A549 (cell line): ENCODE results near the gene GSKIP. TPM values are rescaled to one million over a fixed set of nuclear protein-coding genes. Genes with fewer than 3 reads are reported as not detected.

Experiments
- ATAC-seq, 2 experiments: fragments of 200-7000 bp in 1 of 2; fragments of >200 bp in 1 of 2; cut with Nextera tagmentation in 1 of 2; cut with Tn5 transposase in 1 of 2; 3 replicates each; pipeline versions ENCODE4 v1.8.0 to v1.9.1; 2018 to 2020; ENCODE audit warnings: mild to moderate bottlenecking in 1 of 2, moderate library complexity in 1 of 2
- CTCF ChIA-PET: fragments of 300-600 bp; sonication (Branson Sonifier 250); formaldehyde crosslinking; extraction: SDS; loops from one replicate; lab custom pipeline; 2021; ENCODE audit warnings: antibody characterized with exemption, inconsistent platforms; lab: Yijun Ruan, JAX
- POLR2A ChIA-PET: fragments of 350-600 bp; formaldehyde crosslinking; extraction: SDS; loops from one replicate; lab custom pipeline; 2021; ENCODE audit warnings: antibody characterized with exemption, inconsistent platforms; lab: Yijun Ruan, JAX
- DNase-seq, 2 experiments: peaks; one replicate each; pipeline versions ENCODE4 v3.0.0 to v3.0.0-alpha.2; 2011 to 2016; ENCODE audit warnings: low read depth in 1 of 2, low spot score in 1 of 2
- FAIRE-seq: peaks from 2 replicates; lab custom pipeline; 2011; peaks lifted over from hg19 to GRCh38; lab: Jason Lieb, UNC
- H3K27ac ChIP-seq, 2 experiments: fragments of >200 bp; sonication (Bioruptor Twin); formaldehyde crosslinking; 3 replicates each; pipeline ENCODE4 v1.5.1; 2016 to 2017
- H3K4me1 ChIP-seq: fragments of >200 bp; sonication (Bioruptor Twin); formaldehyde crosslinking; 3 replicates; pipeline ENCODE4 v1.6.1; 2016
- H3K4me2 ChIP-seq: fragments of >200 bp; sonication (Bioruptor Twin); formaldehyde crosslinking; 3 replicates; pipeline ENCODE4 v1.6.1; 2016
- H3K4me3 ChIP-seq: fragments of >200 bp; sonication (Bioruptor Twin); formaldehyde crosslinking; 3 replicates; pipeline ENCODE4 v1.5.1; 2016
- H3K9me3 ChIP-seq: fragments of >200 bp; sonication (Bioruptor Twin); formaldehyde crosslinking; 3 replicates; pipeline ENCODE4 v1.6.1; 2016
- EHMT2 ChIP-seq: fragments of 200-600 bp; sonication (generic); IDR thresholded peaks from 2 replicates; pipeline ENCODE4 v1.6.1; 2016; ENCODE audit warnings: antibody characterized with exemption, low read depth, mild to moderate bottlenecking, moderate library complexity
- FOSL2 ChIP-seq, 2 experiments: fragments of 450-650 bp in 1 of 2; fragments of >200 bp in 1 of 2; sonication (Bioruptor Twin) in 1 of 2; formaldehyde crosslinking; IDR thresholded peaks; 2 replicates each; pipeline versions ENCODE4 v1.5.0 to v1.6.1; 2016 to 2020; ENCODE audit warnings: mild to moderate bottlenecking in 1 of 2, moderate library complexity in 1 of 2
- HDAC2 ChIP-seq: fragments of 200-600 bp; sonication (generic); IDR thresholded peaks from 2 replicates; pipeline ENCODE4 v1.6.1; 2016
- HOXB13 ChIP-seq: fragments of 250-450 bp; sonication (Bioruptor Pico); IDR thresholded peaks from 2 replicates; pipeline ENCODE4 v1.5.0; 2020; ENCODE audit warnings: low read depth, mild to moderate bottlenecking, moderate library complexity
- JUNB ChIP-seq: fragments of >200 bp; sonication (Bioruptor Twin); formaldehyde crosslinking; IDR thresholded peaks from 2 replicates; pipeline ENCODE4 v1.6.1; 2016
- KDM5A ChIP-seq: fragments of 200-600 bp; sonication (generic); IDR thresholded peaks from 2 replicates; pipeline ENCODE4 v1.6.1; 2016; ENCODE audit warnings: antibody characterized with exemption, mild to moderate bottlenecking
- MYC ChIP-seq: IDR thresholded peaks from 2 replicates; pipeline ENCODE4 v1.6.1; 2012; ENCODE audit warnings: mild to moderate bottlenecking, inconsistent platforms, low read length, improper control_type of control experiment, borderline replicate concordance
- NFE2L2 ChIP-seq: fragments of 150-350 bp; conservative IDR thresholded peaks from 2 replicates; pipeline ENCODE4 v1.6.1; 2014; ENCODE audit warnings: low read length
- NPAS2 ChIP-seq: fragments of 250-450 bp; sonication (Bioruptor Pico); IDR thresholded peaks from 2 replicates; pipeline ENCODE4 v1.8.0; 2022; ENCODE audit warnings: mild to moderate bottlenecking, moderate library complexity, borderline replicate concordance
- RAD21 ChIP-seq, 2 experiments: fragments of >200 bp in 1 of 2; sonication (Bioruptor Twin) in 1 of 2; formaldehyde crosslinking in 1 of 2; IDR thresholded peaks in 1 of 2; conservative IDR thresholded peaks in 1 of 2; 2 replicates in 1 of 2; 3 replicates in 1 of 2; pipeline ENCODE4 v1.6.1; 2012 to 2018; ENCODE audit warnings: inconsistent platforms in 1 of 2
- RCOR1 ChIP-seq: fragments of 150-350 bp; IDR thresholded peaks from 2 replicates; pipeline ENCODE4 v1.6.1; 2014; ENCODE audit warnings: antibody characterized with exemption, low read length, low read depth
- RNF2 ChIP-seq: fragments of 200-600 bp; sonication (generic); IDR thresholded peaks from 2 replicates; pipeline ENCODE4 v1.6.1; 2016; ENCODE audit warnings: low read depth, mild to moderate bottlenecking, antibody characterized with exemption, moderate library complexity, borderline replicate concordance
- SREBF2 ChIP-seq: fragments of 450-650 bp; IDR thresholded peaks from 2 replicates; pipeline ENCODE4 v1.6.1; 2014; ENCODE audit warnings: mild to moderate bottlenecking, moderate library complexity
- TP53 ChIP-seq: fragments of 250-450 bp; sonication (Bioruptor Pico); IDR thresholded peaks from 2 replicates; pipeline ENCODE4 v1.5.0; 2021; ENCODE audit warnings: mild to moderate bottlenecking, moderate library complexity
- ZNF302 ChIP-seq: fragments of 250-450 bp; sonication (Bioruptor Pico); IDR thresholded peaks from 2 replicates; pipeline ENCODE4 v1.9.0; 2021; ENCODE audit warnings: inconsistent platforms, mild to moderate bottlenecking, moderate library complexity
- WGBS: methylation state at CpG from one replicate; pipeline ENCODE4 v1.1.6; 2017; ENCODE audit errors: missing lambda C conversion rate; 5-methylcytosine and 5-hydroxymethylcytosine counted together
- polyA plus RNA-seq, 4 experiments: library from polyadenylated mRNA; depleted of rRNA in 3 of 4; stranded (reverse); fragments of >200 nt; fragmentation: RNase III in 1 of 4; extraction: RNeasy Plus Mini Kit Qiagen cat#74134 plus additional on column Dnase treatment in 1 of 4; gene quantifications; 2 replicates in 3 of 4; 3 replicates in 1 of 4; pipeline ENCODE4 v1.2.3, GENCODE V29; 2011 to 2017
- TF ChIP-seq, protein P1 (sequence below): IDR thresholded peaks from 2 replicates; pipeline ENCODE4 v1.6.1; 2012; ENCODE audit warnings: low read depth, borderline replicate concordance
- TF ChIP-seq, protein P2 (sequence below): fragments of >200 bp; sonication (Bioruptor Twin); formaldehyde crosslinking; IDR thresholded peaks from 3 replicates; pipeline ENCODE4 v1.6.1; 2016
- TF ChIP-seq, protein P3 (sequence below): IDR thresholded peaks from 2 replicates; pipeline ENCODE4 v1.6.1; 2012

Gene GSKIP
- polyA plus RNA-seq, 2 of the 4 experiments (the other 2 are of a cell fraction), result 30.9 to 57.8 TPM

DNA sequence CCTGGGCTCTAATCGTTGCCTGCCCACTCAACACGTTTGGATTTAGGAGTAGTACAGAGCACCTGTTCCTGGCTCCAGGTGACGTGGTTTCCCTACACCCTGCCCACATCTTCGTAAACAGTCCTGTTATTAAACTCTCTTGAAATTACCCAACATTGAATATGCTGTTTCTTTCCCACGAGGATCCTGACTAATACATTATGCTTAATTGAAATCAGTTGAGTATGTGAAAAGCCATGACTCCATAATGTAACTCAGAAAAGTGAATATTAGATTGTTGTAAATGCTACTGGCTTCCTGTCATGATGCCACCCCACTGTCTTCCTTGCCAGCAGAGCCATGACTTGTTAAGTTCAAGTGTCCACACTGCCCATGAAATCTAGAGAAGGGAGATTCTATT lies 50.2 kb downstream of the GSKIP start:
- Histone ChIP-seq H3K27ac (no peak overlapping the region), H3K4me1 (no peaks in the 10 kb centered on the region), H3K4me3 (no peak overlapping the region), H3K4me2 (no peak overlapping the region), H3K9me3 (no peaks in the 10 kb centered on the region)
- ChIA-PET POLR2A (no interaction called here), CTCF (interaction anchor here (0.8 to 3.4 kb wide), 2 partner anchors 14 to 315 kb away, joined by 3 to 8 read pairs; no protein-coding TSS in a partner anchor)
- DNase-seq (no peak), FAIRE-seq (no peak), ATAC-seq (no peak)
- WGBS, result 66% methylated on average over 5 of the region's 5 CpGs
- TF ChIP-seq, protein P1, sequence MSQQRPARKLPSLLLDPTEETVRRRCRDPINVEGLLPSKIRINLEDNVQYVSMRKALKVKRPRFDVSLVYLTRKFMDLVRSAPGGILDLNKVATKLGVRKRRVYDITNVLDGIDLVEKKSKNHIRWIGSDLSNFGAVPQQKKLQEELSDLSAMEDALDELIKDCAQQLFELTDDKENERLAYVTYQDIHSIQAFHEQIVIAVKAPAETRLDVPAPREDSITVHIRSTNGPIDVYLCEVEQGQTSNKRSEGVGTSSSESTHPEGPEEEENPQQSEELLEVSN, result no peak

DNA sequence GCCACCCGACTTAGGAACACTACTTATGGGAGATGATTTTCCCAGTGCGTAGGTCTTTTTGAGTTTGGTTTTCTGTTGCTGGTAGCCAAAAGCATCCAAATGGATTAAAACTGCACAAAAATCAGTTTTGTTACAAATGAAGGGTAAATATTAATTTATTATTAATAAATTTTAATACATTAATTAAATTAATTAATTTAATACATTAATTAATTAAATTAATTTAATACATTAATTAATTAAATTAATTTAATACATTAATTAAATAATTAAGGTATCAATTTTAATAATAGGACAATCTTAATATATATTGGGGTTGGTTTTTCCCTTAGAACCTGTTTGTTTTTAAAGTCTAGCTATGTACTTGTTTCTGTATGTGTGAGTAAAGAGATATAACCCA lies 52.2 kb downstream of the GSKIP start:
- WGBS, result 88% methylated on average over 2 of the region's 2 CpGs
- no peak for DNase-seq
- Histone ChIP-seq H3K4me1 (no peaks in the 10 kb centered on the region), H3K9me3 (no peaks in the 10 kb centered on the region), H3K4me3 (no peak overlapping the region), H3K4me2 (no peak overlapping the region), H3K27ac (no peak overlapping the region)
- CTCF ChIA-PET, result interaction anchor here (3.4 kb wide), 1 partner anchor 317 kb away, joined by 8 read pairs; no protein-coding TSS in a partner anchor
- no peak for ATAC-seq
- TF ChIP-seq EHMT2 (no peak), HOXB13 (no peak), RAD21 (conservative IDR thresholded peaks at IDR 0.05 in 1 of 2, IDR thresholded peaks at IDR 0.05 in 1 of 2) (no peak), NPAS2 (CRISPR knock-in tag) (no peak), FOSL2 (IDR thresholded peaks at IDR 0.05) (no peak), FOSL2 (CRISPR knock-in tag; IDR thresholded peaks at IDR 0.05) (no peak), KDM5A (no peak), NFE2L2 (no peak), TP53 (CRISPR knock-in tag) (no peak), JUNB (no peak), RNF2 (no peak), ZNF302 (CRISPR knock-in tag) (no peak), SREBF2 (no peak)
- TF ChIP-seq, protein P2, sequence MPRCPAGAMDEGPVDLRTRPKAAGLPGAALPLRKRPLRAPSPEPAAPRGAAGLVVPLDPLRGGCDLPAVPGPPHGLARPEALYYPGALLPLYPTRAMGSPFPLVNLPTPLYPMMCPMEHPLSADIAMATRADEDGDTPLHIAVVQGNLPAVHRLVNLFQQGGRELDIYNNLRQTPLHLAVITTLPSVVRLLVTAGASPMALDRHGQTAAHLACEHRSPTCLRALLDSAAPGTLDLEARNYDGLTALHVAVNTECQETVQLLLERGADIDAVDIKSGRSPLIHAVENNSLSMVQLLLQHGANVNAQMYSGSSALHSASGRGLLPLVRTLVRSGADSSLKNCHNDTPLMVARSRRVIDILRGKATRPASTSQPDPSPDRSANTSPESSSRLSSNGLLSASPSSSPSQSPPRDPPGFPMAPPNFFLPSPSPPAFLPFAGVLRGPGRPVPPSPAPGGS, result no peak
- TF ChIP-seq, all 56 proteins: peak for 0
- no peak for FAIRE-seq
- POLR2A ChIA-PET, result no interaction called here

DNA sequence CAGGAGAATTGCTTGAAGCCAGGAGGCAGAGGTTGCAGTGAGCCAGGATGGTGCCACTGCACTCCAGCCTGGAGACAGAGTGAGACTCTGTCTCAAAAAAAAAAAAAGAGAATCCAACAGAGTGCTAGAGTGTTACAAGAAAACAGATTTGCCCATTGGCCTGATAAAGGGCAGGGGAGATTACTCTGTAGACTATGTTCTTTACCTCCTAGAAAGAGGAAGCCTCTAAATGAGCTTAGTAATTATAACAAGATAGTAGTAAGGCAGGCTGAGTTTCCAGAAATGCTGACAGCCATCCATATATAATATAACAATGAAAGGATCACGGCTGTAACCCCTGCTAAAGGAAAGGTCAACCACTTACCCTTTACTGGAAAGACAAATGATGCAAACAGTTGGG lies 53.0 kb downstream of the GSKIP start:
- CTCF ChIA-PET, result interaction anchor here (0.7 to 3.4 kb wide), 5 partner anchors 54 to 318 kb away, joined by 3 to 8 read pairs (median 4); no protein-coding TSS in a partner anchor
- no peak for DNase-seq
- POLR2A ChIA-PET, result no interaction called here
- no peaks in the 10 kb centered on the region for H3K4me1 ChIP-seq
- H3K4me3 ChIP-seq, result no peak overlapping the region
- ATAC-seq, result no peak
- no peak overlapping the region for H3K4me2 ChIP-seq
- no peak for FAIRE-seq
- whole genome bisulfite sequencing, result 88% methylated on average over 1 of the region's 1 CpG
- no peaks in the 10 kb centered on the region for H3K9me3 ChIP-seq
- TF ChIP-seq KDM5A (no peak), RCOR1 (no peak), HDAC2 (no peak), MYC (no peak)
- TF ChIP-seq, protein P3, sequence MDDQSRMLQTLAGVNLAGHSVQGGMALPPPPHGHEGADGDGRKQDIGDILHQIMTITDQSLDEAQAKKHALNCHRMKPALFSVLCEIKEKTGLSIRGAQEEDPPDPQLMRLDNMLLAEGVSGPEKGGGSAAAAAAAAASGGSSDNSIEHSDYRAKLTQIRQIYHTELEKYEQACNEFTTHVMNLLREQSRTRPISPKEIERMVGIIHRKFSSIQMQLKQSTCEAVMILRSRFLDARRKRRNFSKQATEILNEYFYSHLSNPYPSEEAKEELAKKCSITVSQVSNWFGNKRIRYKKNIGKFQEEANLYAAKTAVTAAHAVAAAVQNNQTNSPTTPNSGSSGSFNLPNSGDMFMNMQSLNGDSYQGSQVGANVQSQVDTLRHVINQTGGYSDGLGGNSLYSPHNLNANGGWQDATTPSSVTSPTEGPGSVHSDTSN, result no peak
- no peak overlapping the region for H3K27ac ChIP-seq
